Fibroblast of mammary gland (primary cell): ENCODE data around the gene C4orf50.

Source experiments
- DNase-seq: peaks from one replicate; pipeline ENCODE4 v3.0.0-alpha.2; 2010; ENCODE audit warnings: low read depth
- H3K4me3 ChIP-seq: 2 replicates; pipeline ENCODE4 v1.5.1; 2011; ENCODE audit warnings: low read depth, mild to moderate bottlenecking, low read length, moderate library complexity; ENCODE audit not compliant: control insufficient read depth
- TF ChIP-seq, protein P1 (sequence below): conservative IDR thresholded peaks from 2 replicates; pipeline ENCODE4 v1.5.1; 2011; ENCODE audit warnings: low read depth, low read length, inconsistent platforms; ENCODE audit not compliant: control insufficient read depth, insufficient read depth

The C4orf50 gene

DNA sequence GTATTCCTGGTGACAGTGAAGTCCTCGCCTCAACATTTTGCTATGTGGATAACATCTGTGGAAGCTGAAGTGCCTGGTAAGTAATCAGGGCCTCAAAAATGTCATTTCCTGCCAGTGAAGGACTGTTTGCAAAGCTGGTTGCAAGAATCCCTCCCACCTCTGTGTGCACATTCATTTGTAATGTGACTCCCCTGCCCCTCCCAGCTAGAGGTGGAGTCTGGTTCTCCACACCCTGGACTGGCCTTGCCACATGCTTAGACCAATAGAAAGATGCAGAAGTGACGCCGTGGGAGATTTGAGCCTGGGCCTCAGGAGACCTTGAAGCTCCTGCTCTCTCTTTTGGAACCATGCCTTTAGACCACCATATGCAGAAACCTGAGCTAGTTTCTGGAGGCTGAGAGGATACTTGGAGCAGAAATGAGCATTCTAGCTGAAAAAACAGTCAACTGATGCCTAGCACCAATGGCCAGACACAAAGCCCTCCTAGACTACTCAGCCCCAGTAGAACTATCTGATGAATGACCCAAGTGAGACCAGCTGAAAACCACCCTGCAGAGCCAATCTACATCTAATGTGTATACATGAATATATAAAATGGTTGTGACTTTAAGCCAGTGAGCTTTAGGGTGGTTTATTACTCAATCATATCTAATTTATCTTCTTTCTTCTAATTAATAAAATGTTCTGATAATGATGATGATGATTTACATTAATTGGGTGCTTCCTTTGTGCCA, 77.6 kb downstream of the C4orf50 start:
- TF ChIP-seq, protein P1, sequence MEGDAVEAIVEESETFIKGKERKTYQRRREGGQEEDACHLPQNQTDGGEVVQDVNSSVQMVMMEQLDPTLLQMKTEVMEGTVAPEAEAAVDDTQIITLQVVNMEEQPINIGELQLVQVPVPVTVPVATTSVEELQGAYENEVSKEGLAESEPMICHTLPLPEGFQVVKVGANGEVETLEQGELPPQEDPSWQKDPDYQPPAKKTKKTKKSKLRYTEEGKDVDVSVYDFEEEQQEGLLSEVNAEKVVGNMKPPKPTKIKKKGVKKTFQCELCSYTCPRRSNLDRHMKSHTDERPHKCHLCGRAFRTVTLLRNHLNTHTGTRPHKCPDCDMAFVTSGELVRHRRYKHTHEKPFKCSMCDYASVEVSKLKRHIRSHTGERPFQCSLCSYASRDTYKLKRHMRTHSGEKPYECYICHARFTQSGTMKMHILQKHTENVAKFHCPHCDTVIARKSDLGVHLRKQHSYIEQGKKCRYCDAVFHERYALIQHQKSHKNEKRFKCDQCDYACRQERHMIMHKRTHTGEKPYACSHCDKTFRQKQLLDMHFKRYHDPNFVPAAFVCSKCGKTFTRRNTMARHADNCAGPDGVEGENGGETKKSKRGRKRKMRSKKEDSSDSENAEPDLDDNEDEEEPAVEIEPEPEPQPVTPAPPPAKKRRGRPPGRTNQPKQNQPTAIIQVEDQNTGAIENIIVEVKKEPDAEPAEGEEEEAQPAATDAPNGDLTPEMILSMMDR: no peak
- H3K4me3 ChIP-seq: no peak overlapping the region
- DNase-seq: peak; percentile 15

DNA sequence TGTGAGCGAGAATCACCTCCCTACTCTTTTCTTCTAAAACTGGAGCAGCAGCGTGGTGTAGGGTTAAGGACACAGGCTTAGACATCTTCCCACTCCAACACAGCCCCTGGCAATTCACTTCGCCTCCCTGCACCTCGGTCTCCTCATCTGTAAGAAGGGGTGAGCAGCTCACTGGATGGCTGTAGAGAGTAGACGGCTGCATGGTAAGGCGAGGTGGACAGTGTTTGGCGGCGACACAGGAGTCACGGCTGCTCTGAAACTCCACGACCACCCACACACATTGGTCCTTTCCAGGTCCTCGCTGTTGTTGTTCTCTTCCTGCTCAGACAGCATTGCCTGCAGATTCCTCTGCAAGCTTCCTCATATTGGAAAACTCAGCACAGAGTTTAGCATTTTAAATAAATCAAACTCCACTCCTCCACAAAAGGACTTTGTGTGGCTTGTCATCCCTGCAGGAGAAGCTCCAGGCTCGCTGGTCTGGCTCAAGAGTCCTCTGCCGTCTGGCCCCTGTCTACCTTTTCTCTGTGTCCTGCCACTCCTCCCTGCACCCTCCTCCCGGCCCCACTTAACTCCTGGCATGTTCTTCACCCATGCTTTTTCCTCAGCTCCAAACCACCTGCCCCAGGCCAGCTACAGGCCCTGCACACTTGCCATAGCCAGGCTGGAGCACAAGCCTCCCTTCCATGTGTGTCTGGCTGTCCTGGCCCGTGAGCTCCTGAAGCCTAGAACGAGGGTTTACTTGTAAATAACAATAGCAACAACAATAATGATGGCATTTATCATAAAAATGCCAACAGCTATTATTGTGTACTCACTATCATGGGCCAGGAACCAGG, 84.0 kb downstream of the C4orf50 start:
- TF ChIP-seq, protein P1: no peak
- DNase-seq: no peak
- no peak overlapping the region for H3K4me3 ChIP-seq

DNA sequence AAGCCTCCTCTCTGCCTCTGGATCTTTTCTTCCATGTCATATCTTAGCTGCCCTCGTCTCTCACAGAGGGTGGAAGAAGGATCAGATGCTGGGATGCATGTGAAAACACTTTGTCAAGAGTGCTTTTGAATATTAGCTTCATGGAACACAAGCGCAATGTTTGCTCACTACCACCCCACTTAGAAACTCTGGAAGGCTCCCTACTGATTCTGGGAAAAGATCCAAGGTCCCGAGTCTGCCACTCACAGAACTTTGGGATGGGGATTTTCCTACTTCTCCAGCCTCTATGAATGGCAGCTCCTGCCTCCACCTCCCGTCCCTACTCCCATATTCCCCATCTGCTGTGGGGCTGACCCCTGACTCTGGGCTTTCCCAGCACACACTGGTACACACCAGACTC, 85.1 kb downstream of the C4orf50 start:
- H3K4me3 ChIP-seq: no peak overlapping the region
- DNase-seq: no peak
- TF ChIP-seq, protein P1: no peak

GRCh38 chr4:5932035-5932568, 86.1 kb downstream of the C4orf50 start:
- H3K4me3 ChIP-seq: no peak overlapping the region
- TF ChIP-seq, protein P1: no peak
- no peak for DNase-seq

- no peak for DNase-seq
- no peak overlapping the region for H3K4me3 ChIP-seq
Observed at GRCh38 chr4:5931526-5931925, 86.7 kb downstream of the C4orf50 start.

GRCh38 chr4:5930876-5931275, 87.4 kb downstream of the C4orf50 start:
- no peak overlapping the region for H3K4me3 ChIP-seq
- TF ChIP-seq, protein P1: no peak
- DNase-seq: no peak

More at GRCh38 chr4:5931526-5931925, 86.7 kb downstream of the C4orf50 start:
- TF ChIP-seq, protein P1: no peak
